NCI-H2227 treated with DMSO at 0.1 percent for 48 hours (cell line): ENCODE results near the gene EPPIN.
"Not testable (repeated sequence)": the region's sequence is repeated elsewhere in the genome, so short reads cannot be mapped to it uniquely, and the experiment has no call there.

Experiments used
- DNase-seq: peaks from one replicate; lab custom pipeline; 2025; lab: John Stamatoyannopoulos, UW

The EPPIN gene

GRCh38 chr20:45547206-45547770 is at the start of gene EPPIN:
Gene EPPIN (minus strand): TSS chr20:45547401. CDS start chr20:45547357, 44 bp downstream.
- DNase-seq: no peak

- DNase-seq: no peak
These were observed 48.0 kb upstream of the EPPIN start for GRCh38 chr20:45595235-45595634.

- no peak for DNase-seq
These were observed 46.3 kb upstream of the EPPIN start for GRCh38 chr20:45593498-45593897.

GRCh38 chr20:45592574-45593189 is 45.5 kb upstream of the EPPIN start:
- DNase-seq: no peak

- DNase-seq: no peak
These were observed 42.5 kb upstream of the EPPIN start for GRCh38 chr20:45589725-45590124.

GRCh38 chr20:45588800-45589199 is 41.6 kb upstream of the EPPIN start:
- DNase-seq: no peak

GRCh38 chr20:45585986-45586385 is 38.8 kb upstream of the EPPIN start:
- not testable (repeated sequence) for DNase-seq

- not testable (repeated sequence) for DNase-seq
These were observed 37.1 kb upstream of the EPPIN start for GRCh38 chr20:45584294-45584693.

GRCh38 chr20:45583502-45583901 is 36.3 kb upstream of the EPPIN start:
- no peak for DNase-seq

GRCh38 chr20:45581702-45582101 is 34.5 kb upstream of the EPPIN start:
- DNase-seq: no peak

GRCh38 chr20:45579184-45579583 is 32.0 kb upstream of the EPPIN start, which contains the start of gene WFDC8:
Gene WFDC8 (minus strand): TSS chr20:45579284. CDS start chr20:45579247, 37 bp downstream.
- DNase-seq: no peak

GRCh38 chr20:45578231-45578630 is 31.0 kb upstream of the EPPIN start:
- DNase-seq: no peak

- DNase-seq: no peak
These were observed 29.8 kb upstream of the EPPIN start for GRCh38 chr20:45576995-45577394.

- no peak for DNase-seq
These were observed 28.7 kb upstream of the EPPIN start for GRCh38 chr20:45575931-45576330.

- DNase-seq: not testable (repeated sequence)
These were observed 22.4 kb upstream of the EPPIN start for GRCh38 chr20:45569650-45570049.

- DNase-seq: no peak
These were observed 17.6 kb upstream of the EPPIN start for GRCh38 chr20:45564760-45565276.

GRCh38 chr20:45555198-45555597 is 8.0 kb upstream of the EPPIN start:
- no peak for DNase-seq

GRCh38 chr20:45552456-45552855 is 5.3 kb upstream of the EPPIN start:
- DNase-seq: no peak

GRCh38 chr20:45550765-45551164 is 3.6 kb upstream of the EPPIN start:
- no peak for DNase-seq

- DNase-seq: no peak
These were observed 1.2 kb upstream of the EPPIN start for GRCh38 chr20:45548410-45548809.

- no peak for DNase-seq
These were observed 1.3 kb downstream of the EPPIN start for GRCh38 chr20:45545754-45546453.

- no peak for DNase-seq
These were observed 1.9 kb downstream of the EPPIN start for GRCh38 chr20:45545351-45545750.

GRCh38 chr20:45539382-45539781 is 7.8 kb downstream of the EPPIN start, which contains the start of gene WFDC6:
Gene WFDC6 (minus strand): TSS chr20:45539482. CDS start chr20:45539407, 75 bp downstream.
- DNase-seq: no peak
